K562 (cell line): ENCODE measurements around the gene TMIGD1. TPM values are rescaled to one million over a fixed set of nuclear protein-coding genes. Genes with fewer than 3 reads are reported as not detected.

ENCODE experiments used
- ATAC-seq: fragments of 200-7000 bp; cut with Tn5 transposase; 3 replicates; pipeline ENCODE4 v1.9.1; 2020; ENCODE audit warnings: moderate library complexity
- BruUV-seq: library from RNA; stranded (reverse); fragments of 400-500 nt; replicated peaks from 2 replicates; lab custom pipeline; 2021; lab: Mats Ljungman, UMichigan
- CTCF ChIA-PET: fragments of 300-600 bp; formaldehyde crosslinking; extraction: SDS; loops from one replicate; lab custom pipeline; 2021; ENCODE audit warnings: low intra/inter-chr PET ratio; lab: Yijun Ruan, JAX
- POLR2A ChIA-PET: fragments of 300-600, 350-650 bp; sonication (Branson Sonifier 250); formaldehyde crosslinking; extraction: SDS; loops from one replicate; lab custom pipeline; 2021; ENCODE audit warnings: antibody characterized with exemption, inconsistent platforms; lab: Yijun Ruan, JAX
- DNase-seq, 4 experiments: peaks; one replicate each; pipeline versions ENCODE4 v3.0.0 to v3.0.0-alpha.2; 2011 to 2018; ENCODE audit warnings: low spot score in 3 of 4, mixed read lengths in 3 of 4; ENCODE audit errors: extremely low read depth in 1 of 4
- FAIRE-seq: peaks from 2 replicates; lab custom pipeline; 2011; peaks lifted over from hg19 to GRCh38; lab: Jason Lieb, UNC
- H2AFZ ChIP-seq: 2 replicates; pipeline ENCODE4 v1.6.0; 2011; ENCODE audit warnings: low read depth, low read length, control low read depth, inconsistent platforms
- H3K27ac ChIP-seq: fragments of 200-600 bp; 3 replicates; pipeline ENCODE4 v1.8.0; 2011; ENCODE audit warnings: low read depth, mild to moderate bottlenecking, control low read depth, inconsistent platforms, low read length, moderate library complexity, mixed read lengths; ENCODE audit errors: extremely low read depth
- H3K27me3 ChIP-seq, 2 experiments: fragments of 300-600 bp in 1 of 2; 2 replicates in 1 of 2; 3 replicates in 1 of 2; pipeline versions ENCODE4 v1.6.0 to v1.8.0; 2011; ENCODE audit warnings: inconsistent platforms in 2 of 2, low read length in 2 of 2, mild to moderate bottlenecking in 1 of 2, mixed read lengths in 1 of 2, moderate library complexity in 1 of 2; ENCODE audit not compliant: control insufficient read depth in 2 of 2, insufficient read depth in 2 of 2
- H3K36me3 ChIP-seq: fragments of 300-600 bp; 3 replicates; pipeline ENCODE4 v1.8.0; 2011; ENCODE audit warnings: mild to moderate bottlenecking, low read length, inconsistent platforms; ENCODE audit not compliant: control insufficient read depth, insufficient read depth
- H3K4me1 ChIP-seq, 2 experiments: fragments of 200-600 bp in 1 of 2; replicated peaks in 1 of 2; 2 replicates in 1 of 2; 3 replicates in 1 of 2; pipeline versions ENCODE4 v1.5.1 to v1.8.0; 2011; ENCODE audit warnings: inconsistent platforms in 2 of 2, low read length in 2 of 2, mild to moderate bottlenecking in 1 of 2, mixed read lengths in 1 of 2, moderate library complexity in 1 of 2; ENCODE audit not compliant: control insufficient read depth in 2 of 2, insufficient read depth in 2 of 2
- H3K4me2 ChIP-seq: 2 replicates; pipeline ENCODE4 v1.6.1; 2011; ENCODE audit warnings: low read length, control low read depth, inconsistent platforms, mixed read lengths; ENCODE audit not compliant: insufficient read depth
- H3K4me3 ChIP-seq: fragments of 200-600 bp; sonication (generic), shearing (Covaris generic); 2 replicates; pipeline ENCODE4 v1.5.1; 2016; ENCODE audit warnings: control low read depth, inconsistent platforms
- H3K79me2 ChIP-seq: fragments of 200-600 bp; 3 replicates; pipeline ENCODE4 v1.8.0; 2011; ENCODE audit warnings: low read length, inconsistent platforms; ENCODE audit not compliant: control insufficient read depth, insufficient read depth
- H3K9ac ChIP-seq, 2 experiments: 2 replicates each; pipeline versions ENCODE4 v1.6.0 to v1.6.1; 2011; ENCODE audit warnings: low read depth in 2 of 2, low read length in 2 of 2, control low read depth in 1 of 2, inconsistent platforms in 1 of 2, mild to moderate bottlenecking in 1 of 2, mixed read lengths in 1 of 2; ENCODE audit not compliant: insufficient read depth in 1 of 2
- H3K9me1 ChIP-seq: one replicate; pipeline ENCODE4 v1.6.0; 2011; ENCODE audit warnings: inconsistent platforms, mild to moderate bottlenecking, low read length, moderate library complexity; ENCODE audit not compliant: control insufficient read depth, insufficient read depth
- H3K9me3 ChIP-seq: replicated peaks from 2 replicates; pipeline ENCODE4 v1.5.1; 2011; ENCODE audit warnings: low read depth, low read length, inconsistent platforms; ENCODE audit not compliant: control insufficient read depth, insufficient read depth
- H4K20me1 ChIP-seq: replicated peaks from 2 replicates; pipeline ENCODE4 v1.6.1; 2011; ENCODE audit warnings: low read length, inconsistent platforms, mixed read lengths; ENCODE audit not compliant: control insufficient read depth, insufficient read depth
- DNMT1 ChIP-seq: fragments of 450-650 bp; IDR thresholded peaks from 2 replicates; pipeline ENCODE4 v1.6.1; 2016; ENCODE audit warnings: antibody characterized with exemption, mild to moderate bottlenecking
- GABPA ChIP-seq: fragments of 200-800 bp; sonication (Bioruptor generic); conservative IDR thresholded peaks from 2 replicates; pipeline ENCODE4 v1.6.1; 2016; ENCODE audit warnings: low read depth, missing genetic modification characterization, missing compliant biosample characterization
- HNRNPL ChIP-seq: fragments of 200-400 bp; formaldehyde crosslinking; IDR thresholded peaks from 2 replicates; pipeline ENCODE4 v1.6.1; 2017; ENCODE audit warnings: low read depth, mild to moderate bottlenecking, low read length
- KDM1A ChIP-seq, 2 experiments: fragments of 450-650 bp; IDR thresholded peaks; 2 replicates each; pipeline ENCODE4 v1.6.1; 2016; ENCODE audit warnings: mild to moderate bottlenecking in 2 of 2
- RBM22 ChIP-seq: fragments of 200-400 bp; formaldehyde crosslinking; IDR thresholded peaks from 2 replicates; pipeline ENCODE4 v1.6.1; 2018; ENCODE audit warnings: low read length, low read depth; ENCODE audit not compliant: poor library complexity, severe bottlenecking
- SIN3B ChIP-seq: fragments of 450-650 bp; IDR thresholded peaks from 2 replicates; pipeline ENCODE4 v1.6.1; 2017; ENCODE audit warnings: low read depth, mild to moderate bottlenecking, moderate library complexity
- SMAD3 ChIP-seq: fragments of 450-650 bp; formaldehyde crosslinking; conservative IDR thresholded peaks from 2 replicates; pipeline ENCODE4 v1.4.0; 2020; ENCODE audit warnings: mild to moderate bottlenecking
- ZBED1 ChIP-seq: IDR thresholded peaks from 2 replicates; pipeline ENCODE4 v1.6.1; 2014
- ZNF316 ChIP-seq: fragments of 450-650 bp; IDR thresholded peaks from 2 replicates; pipeline ENCODE4 v1.6.1; 2016
- ZNF507 ChIP-seq: conservative IDR thresholded peaks from 2 replicates; pipeline ENCODE4 v1.6.1; 2017; ENCODE audit warnings: missing genetic modification characterization, missing compliant biosample characterization
- WGBS: fragments of 100-300 bp; shearing (Covaris generic); methylation state at CpG from one replicate; pipeline ENCODE4 v1.1.6; 2016; ENCODE audit warnings: low coverage, mixed read lengths; ENCODE audit not compliant: insufficient coverage; ENCODE audit errors: missing lambda C conversion rate; 5-methylcytosine and 5-hydroxymethylcytosine counted together
- in situ Hi-C: fragments of 300-500 bp; cut with MboI; formaldehyde crosslinking; loops from 4 replicates; pipeline ENCODE4 v1.15.0; 2018; ENCODE audit warnings: inconsistent platforms, mixed read lengths
- intact Hi-C: fragments of 100-400 bp; cut with micrococcal nuclease; formaldehyde crosslinking; loops from 2 replicates; pipeline ENCODE4 v1.14.2; 2022
- polyA plus RNA-seq, 8 experiments: library from polyadenylated mRNA; depleted of rRNA in 4 of 8; stranded (reverse) in 5 of 8; unstranded in 3 of 8; fragments of >200 nt; fragmentation: Nextera tagmentation in 2 of 8; fragmentation: Illumina TruSeq in 1 of 8; extraction: Ambion mirVana in 2 of 8; extraction: Trizol in 1 of 8; gene quantifications; 2 replicates each; pipeline versions ENCODE4 v1.2.1 to v1.2.3, GENCODE V29; 2011 to 2014; ENCODE audit warnings: inconsistent platforms in 1 of 8, missing spikeins in 1 of 8
- total RNA-seq, 7 experiments: library from RNA; depleted of rRNA in 6 of 7; stranded (reverse); fragments of >200 nt in 6 of 7; fragmentation: Illumina TruSeq in 2 of 7; extraction: Trizol in 2 of 7; gene quantifications; 2 replicates each; pipeline versions ENCODE4 v1.2.1 to v1.2.3, GENCODE V29; 2011 to 2021; ENCODE audit warnings: low replicate concordance in 1 of 7
- TF ChIP-seq, protein P1 (sequence below), 2 experiments: fragments of 250-450 bp in 1 of 2; fragments of 450-650 bp in 1 of 2; sonication (Bioruptor Pico) in 1 of 2; IDR thresholded peaks; 2 replicates each; pipeline versions ENCODE4 v1.6.1 to v1.8.0; 2016 to 2021; ENCODE audit warnings: mild to moderate bottlenecking in 2 of 2, moderate library complexity in 2 of 2, missing compliant biosample characterization in 1 of 2, missing genetic modification characterization in 1 of 2
- TF ChIP-seq, protein P2 (sequence below): fragments of 250-450 bp; sonication (Bioruptor Pico); IDR thresholded peaks from 2 replicates; pipeline ENCODE4 v1.6.1; 2021; ENCODE audit warnings: mild to moderate bottlenecking

TMIGD1 gene
- total and polyA plus RNA-seq, 9 of the 15 experiments (the other 6 are each of a cell fraction or from before 2014, with no cell fraction given) = not detected

DNA sequence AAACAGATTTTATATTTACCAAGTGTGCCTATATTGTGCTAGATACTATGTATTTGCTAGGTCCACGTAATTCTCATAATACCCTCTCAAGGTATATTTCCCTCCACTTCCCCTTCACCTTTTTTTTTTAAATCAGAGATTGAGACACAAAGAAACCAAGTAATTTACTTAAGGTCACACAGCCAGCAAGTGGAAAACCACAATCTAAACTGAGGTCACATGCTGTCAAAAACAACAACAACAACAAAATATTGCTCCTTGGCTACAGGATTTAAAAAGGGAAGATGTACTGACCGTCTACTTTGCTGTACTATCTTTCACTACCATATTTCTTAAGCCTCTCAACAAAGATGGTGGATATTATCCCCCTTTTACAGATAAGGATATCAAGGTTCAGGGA lies 57.9 kb downstream of the TMIGD1 start:
- no peak overlapping the region for H3K27ac ChIP-seq
- H3K4me2 ChIP-seq = no peak overlapping the region
- H3K4me3 ChIP-seq = no peak overlapping the region
- H3K36me3 ChIP-seq = peaks cover 88% of the 10 kb centered on the region
- H3K27me3 ChIP-seq = no peaks in the 10 kb centered on the region
- H3K9ac ChIP-seq = no peak overlapping the region
- H3K9me3 ChIP-seq = no peaks in the 10 kb centered on the region
- ChIA-PET CTCF (interaction anchor here (0.7 to 3.4 kb wide), 3 partner anchors 151 to 458 kb away, joined by 3 to 27 read pairs (median 25); no protein-coding TSS in a partner anchor), POLR2A (no interaction called here)
- H3K79me2 ChIP-seq = no peaks in the 10 kb centered on the region
- no peaks in the 10 kb centered on the region for H3K4me1 ChIP-seq
- FAIRE-seq (no peak), ATAC-seq (no peak), DNase-seq (no peak)
- in situ Hi-C loops (loop anchor here (10.0 kb wide), 1 partner anchor 161 kb away; the partner anchor contains the start of gene NSRP1), intact Hi-C loops (loop anchor here (5.0 to 10.0 kb wide), 2 partner anchors 59 to 149 kb away; partner anchors contain the start of gene TMIGD1)
- H2AFZ ChIP-seq = no peak overlapping the region
- H4K20me1 ChIP-seq = no peaks in the 10 kb centered on the region
- no peaks in the 10 kb centered on the region for H3K9me1 ChIP-seq
- BruUV-seq = no TSS peak
- WGBS = 63% methylated on average over 2 of the region's 2 CpGs
- no peak for TF ChIP-seq GABPA (tag)
- 0 out of 4 replicates have a peak, but pooled peaks have one; percentile 10 to 19 for TF ChIP-seq KDM1A (IDR thresholded peaks at IDR 0.05)

DNA sequence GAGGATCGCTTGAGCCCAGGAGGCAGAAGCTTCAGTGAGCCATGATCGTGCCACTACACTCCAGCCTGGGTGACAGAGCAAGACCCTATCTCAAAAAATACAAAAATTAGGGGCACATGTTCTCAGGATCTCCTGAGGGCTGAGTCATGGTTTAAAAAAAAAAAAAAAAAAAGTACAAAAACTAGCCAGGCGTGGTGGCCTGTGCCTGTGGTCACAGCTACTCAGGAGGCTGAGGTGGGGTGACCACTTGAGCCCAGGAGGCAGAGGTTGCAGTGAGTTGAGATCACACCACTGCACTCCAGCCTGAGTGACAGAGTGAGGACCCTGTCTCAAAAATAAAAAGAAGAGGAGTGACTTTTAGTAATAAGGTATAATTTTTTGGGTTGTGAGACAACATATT lies 59.0 kb downstream of the TMIGD1 start:
- ATAC-seq (no peak), DNase-seq (no peak), FAIRE-seq (no peak)
- intact Hi-C loops = loop anchor here (5.0 to 10.0 kb wide), 2 partner anchors 60 to 148 kb away; partner anchors contain the start of gene TMIGD1
- in situ Hi-C loops = loop anchor here (10.0 kb wide), 1 partner anchor 160 kb away; the partner anchor contains the start of gene NSRP1
- WGBS = 87% methylated on average over 3 of the region's 3 CpGs
- H3K4me3 ChIP-seq = no peak overlapping the region
- H3K9me1 ChIP-seq = no peaks in the 10 kb centered on the region
- H3K9ac ChIP-seq = no peak overlapping the region
- no peak overlapping the region for H2AFZ ChIP-seq
- POLR2A ChIA-PET = interaction anchor here (0.8 to 1.2 kb wide), 3 partner anchors 30 to 48 kb away, joined by 3 to 4 read pairs (median 4); no protein-coding TSS in a partner anchor
- no peaks in the 10 kb centered on the region for H4K20me1 ChIP-seq
- peaks cover 88% of the 10 kb centered on the region for H3K36me3 ChIP-seq
- H3K4me2 ChIP-seq = no peak overlapping the region
- no peaks in the 10 kb centered on the region for H3K27me3 ChIP-seq
- no peaks in the 10 kb centered on the region for H3K4me1 ChIP-seq
- H3K27ac ChIP-seq = no peak overlapping the region
- CTCF ChIA-PET = no interaction called here
- no TSS peak for BruUV-seq
- no peak for TF ChIP-seq RBM22
- TF ChIP-seq SMAD3 = no peak
- TF ChIP-seq, protein P1, sequence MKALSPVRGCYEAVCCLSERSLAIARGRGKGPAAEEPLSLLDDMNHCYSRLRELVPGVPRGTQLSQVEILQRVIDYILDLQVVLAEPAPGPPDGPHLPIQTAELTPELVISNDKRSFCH (CRISPR knock-in tag; IDR thresholded peaks at IDR 0.05) = no peak
- TF ChIP-seq, protein P1 (tag; IDR thresholded peaks at IDR 0.05) = no peak
- no peak for TF ChIP-seq ZNF316
- TF ChIP-seq HNRNPL = no peak
- no peak for TF ChIP-seq ZBED1
- no peak for TF ChIP-seq ZNF507 (tag)
- TF ChIP-seq DNMT1 = no peak
- TF ChIP-seq, protein P2, sequence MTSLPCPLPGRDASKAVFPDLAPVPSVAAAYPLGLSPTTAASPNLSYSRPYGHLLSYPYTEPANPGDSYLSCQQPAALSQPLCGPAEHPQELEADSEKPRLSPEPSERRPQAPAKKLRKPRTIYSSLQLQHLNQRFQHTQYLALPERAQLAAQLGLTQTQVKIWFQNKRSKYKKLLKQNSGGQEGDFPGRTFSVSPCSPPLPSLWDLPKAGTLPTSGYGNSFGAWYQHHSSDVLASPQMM (CRISPR knock-in tag) = no peak
- no peak for TF ChIP-seq SIN3B
- H3K9me3 ChIP-seq = no peaks in the 10 kb centered on the region
- no peaks in the 10 kb centered on the region for H3K79me2 ChIP-seq
